SK-N-SH treated with all-trans-retinoic acid at 6 μM for 48 hours (cell line): ENCODE results near the gene LRRC4B.

Source experiments
- ATAC-seq: fragments of 200-7000 bp; cut with Tn5 transposase; 3 replicates; pipeline ENCODE4 v1.9.1; 2020; ENCODE audit warnings: mild to moderate bottlenecking, moderate library complexity
- ARNTL ChIP-seq: fragments of 450-650 bp; formaldehyde crosslinking; IDR thresholded peaks from 2 replicates; pipeline ENCODE4 v1.5.0; 2020; ENCODE audit warnings: low read depth, mild to moderate bottlenecking, moderate library complexity, borderline replicate concordance
- BACH2 ChIP-seq: fragments of 250-450 bp; sonication (Bioruptor Pico); IDR thresholded peaks from 2 replicates; pipeline ENCODE4 v1.9.0; 2021; ENCODE audit warnings: mild to moderate bottlenecking, borderline replicate concordance
- CSDC2 ChIP-seq: fragments of 250-450 bp; sonication (Bioruptor Pico); IDR thresholded peaks from 2 replicates; pipeline ENCODE4 v1.5.0; 2020; ENCODE audit warnings: mild to moderate bottlenecking, moderate library complexity
- ESRRG ChIP-seq: fragments of 250-450 bp; sonication (Bioruptor Pico); IDR thresholded peaks from 2 replicates; pipeline ENCODE4 v1.6.1; 2021; ENCODE audit warnings: mild to moderate bottlenecking
- GLIS3 ChIP-seq: fragments of 250-450 bp; sonication (Bioruptor Pico); IDR thresholded peaks from 2 replicates; pipeline ENCODE4 v1.5.0; 2020; ENCODE audit warnings: mild to moderate bottlenecking, moderate library complexity
- ISL1 ChIP-seq: fragments of 250-450 bp; sonication (Bioruptor Pico); IDR thresholded peaks from 2 replicates; pipeline ENCODE4 v2.1.2; 2022; ENCODE audit warnings: mild to moderate bottlenecking, moderate library complexity
- OSR1 ChIP-seq: fragments of 250-450 bp; sonication (Bioruptor Pico); IDR thresholded peaks from 2 replicates; pipeline ENCODE4 v1.8.0; 2022; ENCODE audit warnings: moderate library complexity, mild to moderate bottlenecking, inconsistent platforms
- PPARA ChIP-seq: fragments of 250-450 bp; sonication (Bioruptor Pico); IDR thresholded peaks from 2 replicates; pipeline ENCODE4 v1.5.0; 2020; ENCODE audit warnings: mild to moderate bottlenecking, borderline replicate concordance
- RARB ChIP-seq: fragments of 250-450 bp; sonication (Bioruptor Pico); IDR thresholded peaks from 2 replicates; pipeline ENCODE4 v1.8.0; 2021; ENCODE audit warnings: mild to moderate bottlenecking, moderate library complexity
- SNAI2 ChIP-seq: fragments of 250-450 bp; sonication (Bioruptor Pico); IDR thresholded peaks from 2 replicates; pipeline ENCODE4 v1.5.0; 2020; ENCODE audit warnings: mild to moderate bottlenecking, moderate library complexity
- TCF4 ChIP-seq: fragments of 250-450 bp; sonication (Bioruptor Pico); IDR thresholded peaks from 2 replicates; pipeline ENCODE4 v1.8.0; 2021; ENCODE audit warnings: mild to moderate bottlenecking, moderate library complexity, borderline replicate concordance
- ZC3H10 ChIP-seq: fragments of 250-450 bp; sonication (Bioruptor Pico); IDR thresholded peaks from 2 replicates; pipeline ENCODE4 v1.5.1; 2021; ENCODE audit warnings: mild to moderate bottlenecking, moderate library complexity
- ZFP3 ChIP-seq: fragments of 250-450 bp; sonication (Bioruptor Pico); IDR thresholded peaks from 2 replicates; pipeline ENCODE4 v1.5.0; 2020; ENCODE audit warnings: mild to moderate bottlenecking, moderate library complexity
- ZNF70 ChIP-seq: fragments of 450-650 bp; formaldehyde crosslinking; IDR thresholded peaks from 2 replicates; pipeline ENCODE4 v1.5.0; 2020; ENCODE audit warnings: mild to moderate bottlenecking, moderate library complexity
- ZNF8 ChIP-seq: fragments of 450-650 bp; formaldehyde crosslinking; IDR thresholded peaks from 2 replicates; pipeline ENCODE4 v1.5.0; 2020; ENCODE audit warnings: mild to moderate bottlenecking, moderate library complexity
- TF ChIP-seq, protein P1 (sequence below): fragments of 250-450 bp; sonication (Bioruptor Pico); IDR thresholded peaks from 2 replicates; pipeline ENCODE4 v1.8.0; 2020; ENCODE audit warnings: mild to moderate bottlenecking, moderate library complexity, borderline replicate concordance
- TF ChIP-seq, protein P2 (sequence below): fragments of 250-450 bp; sonication (Bioruptor Pico); IDR thresholded peaks from 2 replicates; pipeline ENCODE4 v1.5.0; 2020; ENCODE audit warnings: mild to moderate bottlenecking, moderate library complexity
- TF ChIP-seq, protein P3 (sequence below): fragments of 250-450 bp; sonication (Bioruptor Pico); IDR thresholded peaks from 2 replicates; pipeline ENCODE4 v1.8.0; 2021; ENCODE audit warnings: low read depth, mild to moderate bottlenecking, moderate library complexity, borderline replicate concordance
- TF ChIP-seq, protein P4 (sequence below): fragments of 250-450 bp; sonication (Bioruptor Pico); IDR thresholded peaks from 2 replicates; pipeline ENCODE4 v1.5.1; 2020; ENCODE audit warnings: low read depth, mild to moderate bottlenecking, moderate library complexity

LRRC4B gene

DNA sequence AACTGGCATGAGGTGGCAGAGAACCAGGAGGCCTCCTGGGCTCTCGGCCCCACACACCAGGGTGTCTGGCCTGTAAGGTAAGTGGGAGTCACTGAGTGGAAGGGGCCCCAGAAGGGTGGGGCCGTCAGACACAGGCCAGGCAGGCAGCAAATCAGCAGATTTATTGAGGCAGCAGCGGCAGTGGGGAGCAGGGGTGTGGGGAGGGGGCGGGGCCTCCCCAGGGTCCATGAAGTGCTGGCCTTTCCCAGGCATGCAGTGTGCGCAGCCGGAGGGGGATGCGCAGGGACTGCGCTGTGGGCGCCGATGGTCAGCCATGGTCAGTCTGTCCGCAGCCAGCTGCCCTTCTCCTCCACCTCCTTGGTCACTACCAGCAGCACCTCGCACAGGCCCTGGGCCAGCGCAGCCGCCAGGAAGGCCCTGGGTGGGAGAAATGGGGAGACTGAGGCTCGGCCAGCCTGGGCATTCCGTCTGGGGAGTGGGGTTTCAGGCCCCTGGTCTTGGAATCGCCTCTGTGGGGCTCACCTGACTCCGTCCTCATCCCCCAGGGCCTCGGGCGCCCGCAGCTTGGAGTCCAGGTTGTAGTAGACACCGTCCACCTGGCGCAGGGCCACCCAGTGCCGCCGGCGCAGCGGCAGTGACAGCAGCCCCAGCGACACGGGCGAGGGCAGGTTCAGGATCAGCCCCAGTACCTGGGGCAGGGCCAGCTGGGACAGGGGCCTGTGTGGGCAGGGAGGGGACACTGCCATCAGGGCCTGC, 62.2 kb downstream of the LRRC4B start:
- TF ChIP-seq TCF4 (CRISPR knock-in tag) (no peak), ZNF70 (CRISPR knock-in tag) (no peak), SNAI2 (CRISPR knock-in tag) (no peak)
- TF ChIP-seq, all 23 proteins: peak for 0
- no peak for ATAC-seq

DNA sequence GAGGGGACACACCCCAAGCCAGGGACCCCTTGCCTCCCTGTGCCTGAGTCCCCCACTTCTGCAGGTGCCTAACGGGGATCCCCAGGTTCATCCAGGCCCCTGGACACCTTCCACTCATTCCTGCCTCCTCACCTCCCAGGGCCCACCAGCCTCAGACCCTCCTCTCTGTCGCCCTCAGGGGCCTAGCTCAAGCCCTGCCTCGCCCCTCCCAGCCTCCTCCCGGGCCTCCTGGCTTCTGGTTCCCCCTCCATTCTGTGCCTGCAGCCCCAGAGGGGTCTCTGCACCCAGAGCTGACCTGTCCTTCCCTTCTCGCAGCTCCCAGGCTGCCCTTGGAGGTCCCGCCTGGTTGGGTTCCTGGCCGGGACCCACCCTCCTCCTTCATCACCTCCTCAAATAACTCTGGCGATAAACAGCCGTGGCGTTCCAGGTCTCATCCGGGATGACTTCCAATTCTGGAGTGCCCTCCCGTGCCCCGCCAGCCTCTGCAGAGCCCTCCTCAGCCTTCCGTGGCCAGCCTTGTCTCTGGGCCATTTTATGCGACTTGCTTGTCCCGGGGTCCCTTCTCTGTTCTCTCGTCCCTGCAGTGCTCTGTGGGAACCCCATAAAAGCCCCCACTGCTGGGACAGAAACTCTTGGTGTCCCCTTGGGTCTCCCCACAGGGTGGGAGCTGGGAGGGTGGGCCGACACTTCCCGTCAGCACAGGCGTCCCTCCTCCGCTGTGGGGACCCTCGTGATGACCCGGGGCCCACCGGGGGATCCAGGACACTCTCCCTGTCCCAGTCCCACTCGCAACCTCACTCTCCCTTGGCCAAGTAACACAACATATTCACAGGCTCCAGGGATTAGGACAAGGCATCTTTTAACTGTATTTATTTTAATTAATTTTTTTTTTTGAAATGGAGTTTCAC, 66.4 kb downstream of the LRRC4B start:
- TF ChIP-seq OSR1 (CRISPR knock-in tag) (no peak), RARB (CRISPR knock-in tag) (no peak), ESRRG (CRISPR knock-in tag) (no peak), ZNF8 (CRISPR knock-in tag) (no peak), ZC3H10 (no peak), SNAI2 (CRISPR knock-in tag) (no peak), CSDC2 (CRISPR knock-in tag) (no peak), GLIS3 (CRISPR knock-in tag) (no peak), PPARA (no peak), TCF4 (CRISPR knock-in tag) (no peak), BACH2 (CRISPR knock-in tag) (no peak), ARNTL (CRISPR knock-in tag) (no peak), ZFP3 (CRISPR knock-in tag) (no peak), ISL1 (CRISPR knock-in tag) (no peak)
- TF ChIP-seq, protein P1, sequence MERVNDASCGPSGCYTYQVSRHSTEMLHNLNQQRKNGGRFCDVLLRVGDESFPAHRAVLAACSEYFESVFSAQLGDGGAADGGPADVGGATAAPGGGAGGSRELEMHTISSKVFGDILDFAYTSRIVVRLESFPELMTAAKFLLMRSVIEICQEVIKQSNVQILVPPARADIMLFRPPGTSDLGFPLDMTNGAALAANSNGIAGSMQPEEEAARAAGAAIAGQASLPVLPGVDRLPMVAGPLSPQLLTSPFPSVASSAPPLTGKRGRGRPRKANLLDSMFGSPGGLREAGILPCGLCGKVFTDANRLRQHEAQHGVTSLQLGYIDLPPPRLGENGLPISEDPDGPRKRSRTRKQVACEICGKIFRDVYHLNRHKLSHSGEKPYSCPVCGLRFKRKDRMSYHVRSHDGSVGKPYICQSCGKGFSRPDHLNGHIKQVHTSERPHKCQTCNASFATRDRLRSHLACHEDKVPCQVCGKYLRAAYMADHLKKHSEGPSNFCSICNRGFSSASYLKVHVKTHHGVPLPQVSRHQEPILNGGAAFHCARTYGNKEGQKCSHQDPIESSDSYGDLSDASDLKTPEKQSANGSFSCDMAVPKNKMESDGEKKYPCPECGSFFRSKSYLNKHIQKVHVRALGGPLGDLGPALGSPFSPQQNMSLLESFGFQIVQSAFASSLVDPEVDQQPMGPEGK: no peak
- TF ChIP-seq, protein P2, sequence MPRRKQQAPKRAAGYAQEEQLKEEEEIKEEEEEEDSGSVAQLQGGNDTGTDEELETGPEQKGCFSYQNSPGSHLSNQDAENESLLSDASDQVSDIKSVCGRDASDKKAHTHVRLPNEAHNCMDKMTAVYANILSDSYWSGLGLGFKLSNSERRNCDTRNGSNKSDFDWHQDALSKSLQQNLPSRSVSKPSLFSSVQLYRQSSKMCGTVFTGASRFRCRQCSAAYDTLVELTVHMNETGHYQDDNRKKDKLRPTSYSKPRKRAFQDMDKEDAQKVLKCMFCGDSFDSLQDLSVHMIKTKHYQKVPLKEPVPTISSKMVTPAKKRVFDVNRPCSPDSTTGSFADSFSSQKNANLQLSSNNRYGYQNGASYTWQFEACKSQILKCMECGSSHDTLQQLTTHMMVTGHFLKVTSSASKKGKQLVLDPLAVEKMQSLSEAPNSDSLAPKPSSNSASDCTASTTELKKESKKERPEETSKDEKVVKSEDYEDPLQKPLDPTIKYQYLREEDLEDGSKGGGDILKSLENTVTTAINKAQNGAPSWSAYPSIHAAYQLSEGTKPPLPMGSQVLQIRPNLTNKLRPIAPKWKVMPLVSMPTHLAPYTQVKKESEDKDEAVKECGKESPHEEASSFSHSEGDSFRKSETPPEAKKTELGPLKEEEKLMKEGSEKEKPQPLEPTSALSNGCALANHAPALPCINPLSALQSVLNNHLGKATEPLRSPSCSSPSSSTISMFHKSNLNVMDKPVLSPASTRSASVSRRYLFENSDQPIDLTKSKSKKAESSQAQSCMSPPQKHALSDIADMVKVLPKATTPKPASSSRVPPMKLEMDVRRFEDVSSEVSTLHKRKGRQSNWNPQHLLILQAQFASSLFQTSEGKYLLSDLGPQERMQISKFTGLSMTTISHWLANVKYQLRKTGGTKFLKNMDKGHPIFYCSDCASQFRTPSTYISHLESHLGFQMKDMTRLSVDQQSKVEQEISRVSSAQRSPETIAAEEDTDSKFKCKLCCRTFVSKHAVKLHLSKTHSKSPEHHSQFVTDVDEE: no peak
- TF ChIP-seq, protein P3, sequence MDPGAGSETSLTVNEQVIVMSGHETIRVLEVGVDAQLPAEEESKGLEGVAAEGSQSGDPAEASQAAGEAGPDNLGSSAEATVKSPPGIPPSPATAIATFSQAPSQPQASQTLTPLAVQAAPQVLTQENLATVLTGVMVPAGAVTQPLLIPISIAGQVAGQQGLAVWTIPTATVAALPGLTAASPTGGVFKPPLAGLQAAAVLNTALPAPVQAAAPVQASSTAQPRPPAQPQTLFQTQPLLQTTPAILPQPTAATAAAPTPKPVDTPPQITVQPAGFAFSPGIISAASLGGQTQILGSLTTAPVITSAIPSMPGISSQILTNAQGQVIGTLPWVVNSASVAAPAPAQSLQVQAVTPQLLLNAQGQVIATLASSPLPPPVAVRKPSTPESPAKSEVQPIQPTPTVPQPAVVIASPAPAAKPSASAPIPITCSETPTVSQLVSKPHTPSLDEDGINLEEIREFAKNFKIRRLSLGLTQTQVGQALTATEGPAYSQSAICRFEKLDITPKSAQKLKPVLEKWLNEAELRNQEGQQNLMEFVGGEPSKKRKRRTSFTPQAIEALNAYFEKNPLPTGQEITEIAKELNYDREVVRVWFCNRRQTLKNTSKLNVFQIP (CRISPR knock-in tag): no peak
- TF ChIP-seq, protein P4, sequence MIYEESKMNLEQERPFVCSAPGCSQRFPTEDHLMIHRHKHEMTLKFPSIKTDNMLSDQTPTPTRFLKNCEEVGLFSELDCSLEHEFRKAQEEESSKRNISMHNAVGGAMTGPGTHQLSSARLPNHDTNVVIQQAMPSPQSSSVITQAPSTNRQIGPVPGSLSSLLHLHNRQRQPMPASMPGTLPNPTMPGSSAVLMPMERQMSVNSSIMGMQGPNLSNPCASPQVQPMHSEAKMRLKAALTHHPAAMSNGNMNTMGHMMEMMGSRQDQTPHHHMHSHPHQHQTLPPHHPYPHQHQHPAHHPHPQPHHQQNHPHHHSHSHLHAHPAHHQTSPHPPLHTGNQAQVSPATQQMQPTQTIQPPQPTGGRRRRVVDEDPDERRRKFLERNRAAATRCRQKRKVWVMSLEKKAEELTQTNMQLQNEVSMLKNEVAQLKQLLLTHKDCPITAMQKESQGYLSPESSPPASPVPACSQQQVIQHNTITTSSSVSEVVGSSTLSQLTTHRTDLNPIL (CRISPR knock-in tag): no peak
- no peak for ATAC-seq

DNA sequence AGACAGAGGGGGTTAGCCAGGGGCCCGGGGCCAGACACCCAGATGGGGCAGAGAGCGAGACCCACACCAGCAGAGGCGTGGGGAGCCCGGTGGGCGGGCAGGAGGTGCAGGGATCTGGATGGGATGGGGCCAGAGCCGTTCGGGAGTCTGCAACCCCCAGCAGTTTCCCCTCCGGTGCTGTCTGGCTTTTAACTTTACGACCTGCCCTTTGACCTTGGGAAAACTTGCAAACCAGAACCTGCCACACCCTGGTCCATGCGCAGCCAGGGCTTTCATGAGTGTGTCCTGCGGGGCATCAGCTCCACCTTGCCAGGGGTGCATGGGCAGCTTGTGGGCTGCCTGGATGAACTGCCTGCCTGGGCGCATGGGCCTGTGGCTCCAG, 67.1 kb downstream of the LRRC4B start:
- TF ChIP-seq GLIS3 (CRISPR knock-in tag): no peak
- TF ChIP-seq, all 23 proteins: peak for 0
- ATAC-seq: no peak; the same call in 2 of the 3 replicates

DNA sequence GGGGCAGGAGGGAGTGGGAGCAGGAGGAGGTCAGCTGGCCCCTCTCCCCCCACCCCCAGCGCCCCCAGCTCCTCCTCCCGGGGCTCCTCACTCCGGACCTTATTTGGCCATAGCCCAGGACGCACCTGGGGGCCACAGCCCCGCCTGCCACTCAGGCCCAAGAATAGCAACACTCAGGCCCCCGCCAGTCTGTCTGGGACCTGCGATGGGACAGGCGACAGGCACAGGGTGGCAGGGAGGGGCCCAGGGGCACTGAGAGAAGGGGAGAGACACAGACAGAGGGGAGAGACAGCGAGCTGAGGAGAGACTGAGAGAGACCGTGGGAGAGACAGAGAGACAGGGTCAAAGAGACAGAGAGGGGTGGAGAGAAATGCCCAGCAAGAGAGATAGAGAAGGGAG, 67.5 kb downstream of the LRRC4B start:
- no peak for ATAC-seq
- TF ChIP-seq, protein P2: no peak
